GM12892 (cell line): ENCODE data around the gene IGLL5.

ENCODE experiments used
- POLR2A ChIP-seq: IDR thresholded peaks from 2 replicates; pipeline ENCODE4 v1.6.1; 2011; ENCODE audit warnings: low read depth, low read length, control low read depth
- POLR2AphosphoS5 ChIP-seq: IDR thresholded peaks from 2 replicates; pipeline ENCODE4 v1.6.1; 2011; ENCODE audit warnings: low read depth, low read length, control low read depth
- TAF1 ChIP-seq: IDR thresholded peaks from 2 replicates; pipeline ENCODE4 v1.6.1; 2011; ENCODE audit warnings: low read depth, mild to moderate bottlenecking, control low read depth, low read length, borderline replicate concordance

DNA sequence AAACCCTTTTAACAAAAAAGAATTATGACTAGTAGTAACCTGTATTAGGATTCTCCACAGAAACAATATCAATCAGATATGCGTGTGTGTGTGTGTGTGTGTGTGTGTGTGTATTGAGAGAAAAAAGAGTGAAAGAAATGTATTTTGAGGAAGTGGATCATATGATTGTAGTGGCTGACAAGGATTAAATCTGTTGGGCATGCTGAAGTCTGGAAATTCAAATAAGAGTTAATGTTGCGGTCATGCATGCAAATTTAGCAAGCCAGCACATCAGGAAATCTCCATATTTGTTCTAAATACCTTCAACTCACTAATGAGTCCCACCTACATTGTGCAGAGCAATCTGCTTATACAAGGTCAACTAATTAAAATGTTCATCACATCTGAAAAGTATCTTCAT, 46.8 kb upstream of the IGLL5 start:
- TF ChIP-seq POLR2A: no peak
- TF ChIP-seq TAF1: no peak
- no peak for TF ChIP-seq POLR2AphosphoS5
